GM23338 (cell line): ENCODE measurements around the gene TOMM6. TPM values are rescaled to one million over a fixed set of nuclear protein-coding genes. Genes with fewer than 3 reads are reported as not detected.

Experiments
- polyA plus RNA-seq: library from polyadenylated mRNA; unstranded; fragments of >200 nt; fragmentation: Nextera tagmentation; extraction: Ambion mirVana; gene quantifications from 2 replicates; pipeline ENCODE4 v1.2.1, GENCODE V29; 2016
- small RNA-seq: library from RNA; depleted of rRNA; stranded (forward); fragments of <200 nt; gene quantifications from one replicate; pipeline ENCODE3, GENCODE V24; 2014; ENCODE audit warnings: low replicate concordance
- total RNA-seq: library from RNA; depleted of rRNA; stranded (reverse); fragments of >200 nt; shearing (Covaris generic); gene quantifications from 2 replicates; pipeline ENCODE4 v1.2.3, GENCODE V29; 2014; rRNA removed

Gene TOMM6
- total and polyA plus RNA-seq, 2 experiments from 2014 or later, result 195 to 372 TPM

Small RNA genes within 50 kb of the gene (small RNA-seq; reads per million reads assigned to genes)
- gene AL365205.2 (not detected), gene AL365205.3 (not detected), gene RF00393 (not detected)

Other genes starting within 250 kb of the TOMM6 start
- 9.7 and 13.5 TPM in 2 replicates for gene FOXP4, start 241.3 kb upstream of the TOMM6 start, total RNA-seq
- gene FOXP4, start 241.3 kb upstream of the TOMM6 start, polyA plus RNA-seq, result 5.1 and 6.3 TPM in 2 replicates
- gene MDFI, start 149.2 kb upstream of the TOMM6 start, total RNA-seq, result 41.5 and 51.4 TPM in 2 replicates
- 2.8 and 3.4 TPM in 2 replicates for gene MDFI, start 149.2 kb upstream of the TOMM6 start, polyA plus RNA-seq
- gene TFEB, start 52.1 kb upstream of the TOMM6 start, total RNA-seq, result 1.7 and 4.3 TPM in 2 replicates
- 1.1 and 1.3 TPM in 2 replicates for gene TFEB, start 52.1 kb upstream of the TOMM6 start, polyA plus RNA-seq
- gene PGC, start 40.3 kb upstream of the TOMM6 start, total RNA-seq, result not detected in 2 replicates
- gene PGC, start 40.3 kb upstream of the TOMM6 start, polyA plus RNA-seq, result not detected in 2 replicates
- gene FRS3, start 7.8 kb upstream of the TOMM6 start, total RNA-seq, result 3.3 and 4.9 TPM in 2 replicates
- gene FRS3, start 7.8 kb upstream of the TOMM6 start, polyA plus RNA-seq, result 1.3 and 2.0 TPM in 2 replicates
- gene PRICKLE4, start 6.9 kb upstream of the TOMM6 start, total RNA-seq, result 0.66 and 0.89 TPM in 2 replicates
- gene PRICKLE4, start 6.9 kb upstream of the TOMM6 start, polyA plus RNA-seq, result 0.42 and 0.48 TPM in 2 replicates
- gene USP49, start 107.7 kb downstream of the TOMM6 start, total RNA-seq, result 20.2 and 21.5 TPM in 2 replicates
- gene USP49, start 107.7 kb downstream of the TOMM6 start, polyA plus RNA-seq, result 5.3 and 5.9 TPM in 2 replicates
- gene MED20, start 133.4 kb downstream of the TOMM6 start, total RNA-seq, result 39.3 and 47.2 TPM in 2 replicates
- 18.1 and 20.1 TPM in 2 replicates for gene MED20, start 133.4 kb downstream of the TOMM6 start, polyA plus RNA-seq
- 32.7 and 33.7 TPM in 2 replicates for gene BYSL, start 133.8 kb downstream of the TOMM6 start, total RNA-seq
- 30.3 and 35.3 TPM in 2 replicates for gene BYSL, start 133.8 kb downstream of the TOMM6 start, polyA plus RNA-seq
- 24.5 and 30.9 TPM in 2 replicates for gene CCND3, start 154.1 kb downstream of the TOMM6 start, total RNA-seq
- gene CCND3, start 154.1 kb downstream of the TOMM6 start, polyA plus RNA-seq, result 19.1 and 19.7 TPM in 2 replicates